ENCODE measurements around the gene C1orf198.

DNA sequence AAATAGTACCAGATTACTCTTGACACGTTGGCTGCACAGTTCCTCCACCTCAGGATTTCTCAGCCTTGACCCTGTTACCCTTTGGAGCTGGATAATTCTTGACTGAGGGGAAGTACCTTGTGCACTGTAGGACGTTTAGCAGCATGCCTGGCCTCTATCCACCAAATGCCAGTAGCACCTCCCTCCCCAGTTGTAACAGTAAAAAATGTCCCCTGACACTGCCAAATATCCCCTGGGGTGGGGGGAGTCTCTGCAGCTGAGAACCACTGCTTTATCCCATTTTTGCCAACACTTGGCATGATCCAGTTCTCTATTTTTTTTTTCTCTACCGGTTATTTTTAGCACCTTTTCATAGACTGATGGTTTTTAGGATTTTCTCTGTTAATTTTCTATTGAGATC, 34.0 kb downstream of the C1orf198 start:
- TF ChIP-seq, protein P1, sequence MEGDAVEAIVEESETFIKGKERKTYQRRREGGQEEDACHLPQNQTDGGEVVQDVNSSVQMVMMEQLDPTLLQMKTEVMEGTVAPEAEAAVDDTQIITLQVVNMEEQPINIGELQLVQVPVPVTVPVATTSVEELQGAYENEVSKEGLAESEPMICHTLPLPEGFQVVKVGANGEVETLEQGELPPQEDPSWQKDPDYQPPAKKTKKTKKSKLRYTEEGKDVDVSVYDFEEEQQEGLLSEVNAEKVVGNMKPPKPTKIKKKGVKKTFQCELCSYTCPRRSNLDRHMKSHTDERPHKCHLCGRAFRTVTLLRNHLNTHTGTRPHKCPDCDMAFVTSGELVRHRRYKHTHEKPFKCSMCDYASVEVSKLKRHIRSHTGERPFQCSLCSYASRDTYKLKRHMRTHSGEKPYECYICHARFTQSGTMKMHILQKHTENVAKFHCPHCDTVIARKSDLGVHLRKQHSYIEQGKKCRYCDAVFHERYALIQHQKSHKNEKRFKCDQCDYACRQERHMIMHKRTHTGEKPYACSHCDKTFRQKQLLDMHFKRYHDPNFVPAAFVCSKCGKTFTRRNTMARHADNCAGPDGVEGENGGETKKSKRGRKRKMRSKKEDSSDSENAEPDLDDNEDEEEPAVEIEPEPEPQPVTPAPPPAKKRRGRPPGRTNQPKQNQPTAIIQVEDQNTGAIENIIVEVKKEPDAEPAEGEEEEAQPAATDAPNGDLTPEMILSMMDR (conservative IDR thresholded peaks at IDR 0.05; ENCODE audit: low read depth, low read length): no peak
- TF ChIP-seq POLR2A (IDR thresholded peaks at IDR 0.05; ENCODE audit: low read depth, low read length) (no peak), RCOR1 (IDR thresholded peaks at IDR 0.05; ENCODE audit: insufficient replicate concordance, low read length) (no peak), MXI1 (IDR thresholded peaks at IDR 0.05; ENCODE audit: borderline replicate concordance, low read depth, low read length) (no peak), RAD21 (IDR thresholded peaks at IDR 0.05; ENCODE audit: low read length) (no peak), MAZ (IDR thresholded peaks at IDR 0.05; ENCODE audit: borderline replicate concordance, low read depth, low read length) (no peak), RFX5 (IDR thresholded peaks at IDR 0.05; ENCODE audit: low read depth, low read length) (no peak), SMC3 (IDR thresholded peaks at IDR 0.05; ENCODE audit: low read depth, low read length) (no peak)

Measured in IMR-90 (cell line).